ENCODE results near the gene CPNE4.
A peak's percentile ranks its signal among the peaks of the same experiment; 100 is the strongest.

Gene CPNE4

DNA sequence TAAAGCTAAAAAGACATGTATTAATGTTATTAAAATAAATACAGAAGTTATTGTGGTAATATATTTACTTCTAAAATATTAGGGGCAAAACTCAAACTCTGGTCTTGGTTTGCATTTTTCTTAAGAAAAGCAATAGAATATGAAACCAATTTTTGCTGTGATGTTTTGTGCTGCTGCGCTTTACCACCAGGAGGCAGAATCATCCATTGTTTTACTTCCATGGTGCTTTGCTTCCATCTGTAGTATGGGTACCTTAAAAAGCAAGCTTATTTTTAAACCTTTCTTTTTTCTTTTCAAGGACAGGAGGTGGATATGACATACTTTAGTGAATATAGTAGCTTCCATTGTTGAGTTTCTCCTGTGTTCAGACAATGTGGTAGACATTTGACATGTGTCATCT lies 485.5 kb downstream of the CPNE4 start:
- Mint-ChIP-seq H3K27me3 (ENCODE audit: low read depth) (peaks cover 5% of the 10 kb centered on the region), H3K4me1 (peaks cover 3% of the 10 kb centered on the region), H3K9me3 (no peaks in the 10 kb centered on the region), H3K36me3 (ENCODE audit: low read depth) (no peaks in the 10 kb centered on the region), H3K4me3 (no peak overlapping the region), H3K27ac (no peak overlapping the region)
- TF ChIP-seq, protein P1, sequence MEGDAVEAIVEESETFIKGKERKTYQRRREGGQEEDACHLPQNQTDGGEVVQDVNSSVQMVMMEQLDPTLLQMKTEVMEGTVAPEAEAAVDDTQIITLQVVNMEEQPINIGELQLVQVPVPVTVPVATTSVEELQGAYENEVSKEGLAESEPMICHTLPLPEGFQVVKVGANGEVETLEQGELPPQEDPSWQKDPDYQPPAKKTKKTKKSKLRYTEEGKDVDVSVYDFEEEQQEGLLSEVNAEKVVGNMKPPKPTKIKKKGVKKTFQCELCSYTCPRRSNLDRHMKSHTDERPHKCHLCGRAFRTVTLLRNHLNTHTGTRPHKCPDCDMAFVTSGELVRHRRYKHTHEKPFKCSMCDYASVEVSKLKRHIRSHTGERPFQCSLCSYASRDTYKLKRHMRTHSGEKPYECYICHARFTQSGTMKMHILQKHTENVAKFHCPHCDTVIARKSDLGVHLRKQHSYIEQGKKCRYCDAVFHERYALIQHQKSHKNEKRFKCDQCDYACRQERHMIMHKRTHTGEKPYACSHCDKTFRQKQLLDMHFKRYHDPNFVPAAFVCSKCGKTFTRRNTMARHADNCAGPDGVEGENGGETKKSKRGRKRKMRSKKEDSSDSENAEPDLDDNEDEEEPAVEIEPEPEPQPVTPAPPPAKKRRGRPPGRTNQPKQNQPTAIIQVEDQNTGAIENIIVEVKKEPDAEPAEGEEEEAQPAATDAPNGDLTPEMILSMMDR (IDR thresholded peaks at IDR 0.05; ENCODE audit: unreplicated experiment in 3 of 3) = peak in 1 of 3 experiments; percentile 28

DNA sequence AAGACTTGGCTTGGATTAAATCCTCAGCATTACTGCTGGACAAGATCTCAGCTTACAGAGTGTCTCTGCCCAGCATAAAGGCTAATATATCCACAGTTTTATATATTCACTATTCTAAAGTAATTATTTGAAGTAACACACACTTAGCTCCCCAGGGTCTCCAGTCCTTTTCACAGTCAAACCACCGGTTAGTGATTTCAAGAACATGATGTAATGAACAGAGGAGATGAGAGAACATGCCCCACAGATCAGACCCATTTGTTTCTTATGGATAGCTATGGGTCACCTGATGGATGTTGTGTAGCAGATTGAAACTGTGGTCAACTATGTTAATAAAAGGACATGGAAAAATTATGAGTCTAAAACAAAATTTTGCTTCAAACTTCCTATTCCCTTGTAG lies 487.2 kb downstream of the CPNE4 start:
- TF ChIP-seq, protein P1 (IDR thresholded peaks at IDR 0.05; ENCODE audit: unreplicated experiment in 3 of 3) = no peak
- Mint-ChIP-seq H3K27me3 (ENCODE audit: low read depth) (no peaks in the 10 kb centered on the region), H3K4me3 (no peak overlapping the region), H3K9me3 (no peaks in the 10 kb centered on the region), H3K27ac (no peak overlapping the region), H3K4me1 (peaks cover 11% of the 10 kb centered on the region), H3K36me3 (ENCODE audit: low read depth) (no peaks in the 10 kb centered on the region)

DNA sequence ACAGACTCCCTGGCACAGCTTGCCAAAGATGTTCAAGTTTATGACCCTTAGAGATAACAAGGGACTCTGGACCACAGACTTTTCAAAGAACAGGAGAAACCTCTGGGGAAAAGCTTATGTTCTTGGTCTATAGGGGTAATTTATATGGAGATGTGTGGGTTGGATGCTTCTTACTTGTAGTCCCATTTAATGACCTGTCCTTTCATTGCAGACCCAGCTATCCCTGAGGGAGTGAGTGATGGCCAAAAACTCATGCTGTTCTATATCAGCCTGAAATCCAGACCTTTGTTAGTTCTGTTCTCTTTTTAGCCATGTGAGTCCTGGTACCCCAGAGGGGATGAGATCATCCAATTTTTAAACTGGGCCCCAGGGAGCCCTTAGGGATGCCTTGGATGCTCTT lies 488.4 kb downstream of the CPNE4 start:
- Mint-ChIP-seq H3K27ac (no peak overlapping the region), H3K36me3 (ENCODE audit: low read depth) (no peaks in the 10 kb centered on the region), H3K4me1 (peaks cover 11% of the 10 kb centered on the region), H3K4me3 (no peak overlapping the region), H3K9me3 (no peaks in the 10 kb centered on the region), H3K27me3 (ENCODE audit: low read depth) (no peaks in the 10 kb centered on the region)
- TF ChIP-seq, protein P1 (IDR thresholded peaks at IDR 0.05; ENCODE audit: unreplicated experiment in 3 of 3) = no peak

DNA sequence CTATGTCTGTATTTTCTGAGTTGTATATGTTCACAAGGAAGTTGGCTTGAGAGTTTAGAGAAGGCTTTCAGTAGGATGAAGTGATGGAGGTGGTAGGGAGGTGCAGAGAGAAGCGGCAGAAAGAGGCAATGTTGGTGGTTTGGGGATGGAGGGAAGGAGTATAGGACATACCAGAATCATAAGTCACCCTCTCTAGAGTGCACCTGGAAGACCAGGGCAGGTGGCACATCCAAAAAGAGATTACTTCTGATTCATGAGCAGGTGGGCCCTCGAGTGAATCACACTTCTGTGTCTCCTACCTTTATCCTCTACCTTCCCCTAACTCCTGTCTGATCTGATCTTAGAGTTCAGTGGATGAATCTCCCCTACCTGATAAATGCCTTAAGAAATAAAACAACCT lies 490.3 kb downstream of the CPNE4 start:
- Mint-ChIP-seq H3K9me3 (no peaks in the 10 kb centered on the region), H3K4me3 (no peak overlapping the region), H3K4me1 (peaks cover 19% of the 10 kb centered on the region), H3K27me3 (ENCODE audit: low read depth) (no peaks in the 10 kb centered on the region), H3K36me3 (ENCODE audit: low read depth) (no peaks in the 10 kb centered on the region), H3K27ac (peak overlapping the region in 2 of 3 experiments; percentile 15 to 75)
- TF ChIP-seq, protein P1 (IDR thresholded peaks at IDR 0.05; ENCODE audit: unreplicated experiment in 3 of 3) = no peak

DNA sequence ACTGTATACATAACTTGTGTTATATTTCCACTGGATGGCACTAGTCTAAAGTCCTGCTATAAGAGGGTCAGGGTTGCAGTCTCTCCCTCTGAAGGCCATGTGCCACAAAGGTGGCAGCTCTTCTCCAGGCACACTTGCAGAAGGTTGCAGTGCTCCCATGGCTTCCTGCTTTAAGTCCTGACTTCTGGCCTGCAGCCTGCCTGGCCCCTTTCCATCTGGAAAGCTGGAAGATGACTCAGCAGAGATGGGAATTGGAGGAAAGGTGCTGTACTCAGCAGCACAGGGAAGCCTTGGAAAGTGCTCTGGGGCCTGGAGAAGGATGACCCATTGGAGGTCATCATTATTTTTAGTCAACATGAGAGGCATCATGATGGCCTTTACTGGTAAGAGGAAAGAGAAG lies 491.1 kb downstream of the CPNE4 start:
- H3K9me3 Mint-ChIP-seq = no peaks in the 10 kb centered on the region
- H3K36me3 Mint-ChIP-seq (ENCODE audit: low read depth) = no peaks in the 10 kb centered on the region
- H3K27ac Mint-ChIP-seq = peak overlapping the region in 2 of 3 experiments; percentile 48 to 75
- TF ChIP-seq, protein P1 (IDR thresholded peaks at IDR 0.05; ENCODE audit: unreplicated experiment in 3 of 3) = no peak
- no peak overlapping the region for H3K4me3 Mint-ChIP-seq
- no peaks in the 10 kb centered on the region for H3K27me3 Mint-ChIP-seq (ENCODE audit: low read depth)
- H3K4me1 Mint-ChIP-seq = peaks cover 19% of the 10 kb centered on the region

DNA sequence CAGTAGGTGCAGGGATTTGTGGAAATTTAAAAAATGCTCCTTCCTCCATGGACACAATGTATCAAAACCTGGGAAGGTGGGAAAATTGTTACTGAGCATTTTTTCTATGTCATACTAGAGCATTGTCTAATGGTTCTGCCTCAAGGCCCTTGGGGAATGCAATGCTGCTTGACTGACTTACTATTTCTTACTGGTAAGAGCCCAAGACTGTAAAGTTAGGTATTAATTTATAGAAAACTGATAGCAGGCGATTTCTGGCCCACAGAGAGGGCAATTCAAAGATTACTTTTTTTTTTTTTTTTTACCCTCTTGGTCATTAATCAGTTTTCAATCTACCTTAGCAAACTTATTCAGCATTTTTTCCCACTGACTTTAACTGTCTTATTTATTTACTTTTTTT lies 493.5 kb downstream of the CPNE4 start:
- Mint-ChIP-seq H3K4me3 (no peak overlapping the region), H3K27me3 (ENCODE audit: low read depth) (no peaks in the 10 kb centered on the region), H3K36me3 (ENCODE audit: low read depth) (no peaks in the 10 kb centered on the region), H3K27ac (peak overlapping the region in 2 of 3 experiments; percentile 43 to 52), H3K4me1 (peaks cover 19% of the 10 kb centered on the region), H3K9me3 (no peaks in the 10 kb centered on the region)
- TF ChIP-seq, protein P1 (IDR thresholded peaks at IDR 0.05; ENCODE audit: unreplicated experiment in 3 of 3) = no peak

Measured in nephron (organoid).